Tibial artery (tissue), 4 donors: ENCODE results near the gene ZNF23.
A peak's percentile ranks its signal among the peaks of the same experiment; 100 is the strongest.

Source experiments
- DNase-seq, 2 donors: peaks; one replicate each; pipeline ENCODE4 v3.0.0-alpha.2; 2019
- H3K27ac ChIP-seq, 2 donors: fragments of 200-600 bp; sonication (generic) in 1 of 2; 1 replicate in 1 of 2; 2 replicates in 1 of 2; pipeline ENCODE4 v1.5.1; 2018 to 2019; ENCODE audit warnings: mild to moderate bottlenecking in 1 of 2
- H3K27me3 ChIP-seq, 2 donors: fragments of 200-600 bp; sonication (generic) in 1 of 2; one replicate each; pipeline versions ENCODE4 v1.5.1 to v1.6.0; 2016 to 2019
- H3K36me3 ChIP-seq, 3 donors: fragments of 200-600 bp; sonication (generic) in 2 of 3; one replicate each; pipeline ENCODE4 v1.5.1; 2016 to 2019; ENCODE audit warnings: mild to moderate bottlenecking in 2 of 3
- H3K4me1 ChIP-seq, 4 donors: fragments of 200-600 bp; sonication (generic) in 2 of 4; 1 replicate in 3 of 4; 2 replicates in 1 of 4; pipeline ENCODE4 v1.5.1; 2016 to 2019
- H3K4me3 ChIP-seq, 2 donors: fragments of 200-600 bp; sonication (generic) in 1 of 2; 1 replicate in 1 of 2; 2 replicates in 1 of 2; pipeline ENCODE4 v1.5.1; 2018 to 2019; ENCODE audit warnings: mild to moderate bottlenecking in 2 of 2
- H3K9me3 ChIP-seq, 3 donors: fragments of 200-600 bp; sonication (generic) in 1 of 3; one replicate each; pipeline ENCODE4 v1.5.1; 2016 to 2019
- CTCF ChIP-seq, 2 experiments: fragments of 200-600 bp in 1 of 2; fragments of 450-650 bp in 1 of 2; IDR thresholded peaks; one replicate each; pipeline ENCODE4 v1.5.1; 2017 to 2019; ENCODE audit warnings: antibody characterized with exemption in 2 of 2, mild to moderate bottlenecking in 1 of 2, moderate library complexity in 1 of 2
- intact Hi-C: fragments of 100-400 bp; cut with DNase I; formaldehyde crosslinking; loops from one replicate; pipeline ENCODE4 v1.15.0; 2023; ENCODE audit warnings: low total_unique reads

ZNF23 gene

GRCh38 chr16:71490361-71490760 lies 28.3 kb upstream of the ZNF23 start:
- no peaks in the 10 kb centered on the region for H3K36me3 ChIP-seq
- no peaks in the 10 kb centered on the region for H3K9me3 ChIP-seq
- H3K27ac ChIP-seq, result no peak overlapping the region
- no peak overlapping the region for H3K4me3 ChIP-seq
- no peaks in the 10 kb centered on the region for H3K4me1 ChIP-seq
- no peak for DNase-seq
- intact Hi-C loops, result loop anchor here (5.0 kb wide), 1 partner anchor 38 kb away; no protein-coding TSS in a partner anchor
- TF ChIP-seq CTCF (IDR thresholded peaks at IDR 0.05), result no peak
- no peaks in the 10 kb centered on the region for H3K27me3 ChIP-seq

- intact Hi-C loops, result no loop called here
- Histone ChIP-seq H3K9me3 (no peaks in the 10 kb centered on the region), H3K27me3 (no peaks in the 10 kb centered on the region), H3K4me1 (peaks cover 0 to 5% (median 2%) of the 10 kb centered on the region in 4 donors), H3K4me3 (no peak within 1 kb of the TSS), H3K36me3 (no peaks in the 10 kb centered on the region), H3K27ac (no peak within 1 kb of the TSS)
- no peak for TF ChIP-seq CTCF (IDR thresholded peaks at IDR 0.05)
- DNase-seq, result no peak
Observed at GRCh38 chr16:71489122-71489521, 27.1 kb upstream of the ZNF23 start, which contains the start of gene ZNF19. ZNF19 (minus strand) TSS chr16:71489324; CDS start chr16:71482114, 7,210 bp downstream.

GRCh38 chr16:71484006-71484893 lies 22.2 kb upstream of the ZNF23 start:
- H3K9me3 ChIP-seq, result no peaks in the 10 kb centered on the region
- no peaks in the 10 kb centered on the region for H3K36me3 ChIP-seq
- no peaks in the 10 kb centered on the region for H3K27me3 ChIP-seq
- peaks cover 0 to 14% (median 4%) of the 10 kb centered on the region in 4 donors for H3K4me1 ChIP-seq
- intact Hi-C loops, result loop anchor here (1.0 kb wide), 1 partner anchor 22 kb away; the partner anchor contains the start of gene ZNF23
- no peak for TF ChIP-seq CTCF (IDR thresholded peaks at IDR 0.05)
- peak; percentile 86 to 92 for DNase-seq
- peak overlapping the region; percentile 79 to 89 for H3K4me3 ChIP-seq
- peak overlapping the region; percentile 97 to 98 for H3K27ac ChIP-seq

GRCh38 chr16:71482569-71482968 lies 20.5 kb upstream of the ZNF23 start:
- Histone ChIP-seq H3K4me3 (no peak overlapping the region), H3K9me3 (no peaks in the 10 kb centered on the region), H3K27ac (no peak overlapping the region), H3K27me3 (no peaks in the 10 kb centered on the region), H3K4me1 (peaks cover 0 to 14% (median 4%) of the 10 kb centered on the region in 4 donors), H3K36me3 (peaks cover 9 to 14% (median 14%) of the 10 kb centered on the region in 3 donors)
- intact Hi-C loops, result no loop called here
- TF ChIP-seq CTCF (IDR thresholded peaks at IDR 0.05), result no peak
- no peak for DNase-seq

- no peak for DNase-seq
- TF ChIP-seq CTCF (IDR thresholded peaks at IDR 0.05), result no peak
- H3K9me3 ChIP-seq, result no peaks in the 10 kb centered on the region
- H3K27me3 ChIP-seq, result no peaks in the 10 kb centered on the region
- no peak overlapping the region for H3K4me3 ChIP-seq
- intact Hi-C loops, result no loop called here
- peaks cover 0 to 14% (median 4%) of the 10 kb centered on the region in 4 donors for H3K4me1 ChIP-seq
- no peak overlapping the region for H3K27ac ChIP-seq
- H3K36me3 ChIP-seq, result peaks cover 26 to 30% (median 27%) of the 10 kb centered on the region in 3 donors
Observed at GRCh38 chr16:71480956-71481355, 18.9 kb upstream of the ZNF23 start.
